K562 (cell line): ENCODE results near the gene SAP130. TPM values are rescaled to one million over a fixed set of nuclear protein-coding genes. Genes with fewer than 3 reads are reported as not detected.

Source experiments
- CBX8 ChIP-seq: fragments of 200-600 bp; sonication (generic); IDR thresholded peaks from 2 replicates; pipeline ENCODE4 v1.6.1; 2012; ENCODE audit warnings: borderline replicate concordance, mixed run types, low read depth, mild to moderate bottlenecking, moderate library complexity, mixed read lengths, low read length, control low read depth, inconsistent platforms; ENCODE audit not compliant: poor library complexity, severe bottlenecking; ENCODE audit errors: extremely low read depth
- DMBX1 ChIP-seq: fragments of 250-450 bp; sonication (Bioruptor Pico); IDR thresholded peaks from 2 replicates; pipeline ENCODE4 v1.8.0; 2022; ENCODE audit warnings: inconsistent platforms, mild to moderate bottlenecking, moderate library complexity, borderline replicate concordance
- ELF1 ChIP-seq: fragments of 200-800 bp; sonication (Bioruptor generic); IDR thresholded peaks from 2 replicates; pipeline ENCODE4 v1.6.1; 2016; ENCODE audit warnings: missing genetic modification characterization, missing compliant biosample characterization
- ESRRB ChIP-seq: fragments of 250-450 bp; sonication (Bioruptor Pico); IDR thresholded peaks from 2 replicates; pipeline ENCODE4 v1.5.0; 2020; ENCODE audit warnings: mild to moderate bottlenecking, moderate library complexity, borderline replicate concordance
- GATA2 ChIP-seq: sonication (generic); formaldehyde crosslinking; IDR thresholded peaks from 2 replicates; pipeline ENCODE4 v1.4.0; 2020; ENCODE audit warnings: mild to moderate bottlenecking, missing genetic modification reagents
- MAFK ChIP-seq: IDR thresholded peaks from 2 replicates; pipeline ENCODE4 v1.6.1; 2011; ENCODE audit warnings: low read length, improper control_type of control experiment
- MCM5 ChIP-seq: fragments of 450-650 bp; IDR thresholded peaks from 2 replicates; pipeline ENCODE4 v1.6.1; 2016; ENCODE audit warnings: low read depth
- NFIC ChIP-seq: fragments of 450-650 bp; IDR thresholded peaks from 2 replicates; pipeline ENCODE4 v1.6.1; 2017; ENCODE audit warnings: mild to moderate bottlenecking, inconsistent platforms
- NUFIP1 ChIP-seq: fragments of 450-650 bp; IDR thresholded peaks from 2 replicates; pipeline ENCODE4 v1.6.1; 2018; ENCODE audit not compliant: partially characterized antibody
- PATZ1 ChIP-seq: fragments of 250-450 bp; sonication (Bioruptor Pico); IDR thresholded peaks from 2 replicates; pipeline ENCODE4 v1.5.0; 2020; ENCODE audit warnings: mild to moderate bottlenecking, borderline replicate concordance
- PML ChIP-seq: IDR thresholded peaks from 2 replicates; pipeline ENCODE4 v1.6.1; 2012; ENCODE audit warnings: low read length, inconsistent platforms
- SP2 ChIP-seq: IDR thresholded peaks from 2 replicates; pipeline ENCODE4 v1.6.1; 2011; ENCODE audit warnings: mild to moderate bottlenecking, low read depth, low read length, moderate library complexity; ENCODE audit not compliant: poor library complexity, severe bottlenecking; ENCODE audit errors: extremely low read depth
- STAT5A ChIP-seq: IDR thresholded peaks from 2 replicates; pipeline ENCODE4 v1.6.1; 2012; ENCODE audit warnings: low read length, inconsistent platforms, borderline replicate concordance
- TAF15 ChIP-seq: fragments of 200-400 bp; formaldehyde crosslinking; IDR thresholded peaks from 2 replicates; pipeline ENCODE4 v1.6.1; 2017; ENCODE audit warnings: mild to moderate bottlenecking, low read depth, low read length, moderate library complexity
- TCF15 ChIP-seq: fragments of 250-450 bp; sonication (Bioruptor Pico); IDR thresholded peaks from 2 replicates; pipeline ENCODE4 v1.8.0; 2022; ENCODE audit warnings: moderate library complexity, mild to moderate bottlenecking, inconsistent platforms
- TEAD4 ChIP-seq, 2 experiments: sonication (generic) in 1 of 2; formaldehyde crosslinking in 1 of 2; IDR thresholded peaks; 2 replicates each; pipeline versions ENCODE4 v1.6.1 to v1.8.0; 2012 to 2022; ENCODE audit warnings: borderline replicate concordance in 1 of 2, inconsistent platforms in 1 of 2, low read length in 1 of 2, mild to moderate bottlenecking in 1 of 2, missing genetic modification reagents in 1 of 2
- XRCC3 ChIP-seq: fragments of 450-650 bp; IDR thresholded peaks from 2 replicates; pipeline ENCODE4 v1.6.1; 2017; ENCODE audit warnings: mild to moderate bottlenecking, moderate library complexity
- ZBTB5 ChIP-seq: fragments of 450-650 bp; IDR thresholded peaks from 2 replicates; pipeline ENCODE4 v1.6.1; 2017; ENCODE audit warnings: antibody characterized with exemption
- ZC3H4 ChIP-seq: sonication (generic); formaldehyde crosslinking; IDR thresholded peaks from 2 replicates; pipeline ENCODE4 v1.9.0; 2021; ENCODE audit warnings: missing genetic modification reagents, borderline replicate concordance
- ZNF408 ChIP-seq: fragments of 250-450 bp; sonication (Bioruptor Pico); IDR thresholded peaks from 2 replicates; pipeline ENCODE4 v1.4.0; 2020; ENCODE audit warnings: low read depth, mild to moderate bottlenecking, moderate library complexity
- ZNF507 ChIP-seq: conservative IDR thresholded peaks from 2 replicates; pipeline ENCODE4 v1.6.1; 2017; ENCODE audit warnings: missing genetic modification characterization, missing compliant biosample characterization
- ZNF766 ChIP-seq: fragments of 200-800 bp; sonication (Bioruptor generic); conservative IDR thresholded peaks from 2 replicates; pipeline ENCODE4 v1.6.1; 2016; ENCODE audit warnings: missing genetic modification characterization, missing compliant biosample characterization
- ZNF780A ChIP-seq: fragments of 250-450 bp; sonication (Bioruptor Pico); IDR thresholded peaks from 2 replicates; pipeline ENCODE4 v1.5.0; 2021; ENCODE audit warnings: mild to moderate bottlenecking
- polyA plus RNA-seq, 8 experiments: library from polyadenylated mRNA; depleted of rRNA in 4 of 8; stranded (reverse) in 5 of 8; unstranded in 3 of 8; fragments of >200 nt; fragmentation: Nextera tagmentation in 2 of 8; fragmentation: Illumina TruSeq in 1 of 8; extraction: Ambion mirVana in 2 of 8; extraction: Trizol in 1 of 8; gene quantifications; 2 replicates each; pipeline versions ENCODE4 v1.2.1 to v1.2.3, GENCODE V29; 2011 to 2014; ENCODE audit warnings: inconsistent platforms in 1 of 8, missing spikeins in 1 of 8
- total RNA-seq, 7 experiments: library from RNA; depleted of rRNA in 6 of 7; stranded (reverse); fragments of >200 nt in 6 of 7; fragmentation: Illumina TruSeq in 2 of 7; extraction: Trizol in 2 of 7; gene quantifications; 2 replicates each; pipeline versions ENCODE4 v1.2.1 to v1.2.3, GENCODE V29; 2011 to 2021; ENCODE audit warnings: low replicate concordance in 1 of 7
- TF ChIP-seq, protein P1 (sequence below): fragments of 450-650 bp; formaldehyde crosslinking; IDR thresholded peaks from 2 replicates; pipeline ENCODE4 v1.4.0; 2022; ENCODE audit warnings: mild to moderate bottlenecking, moderate library complexity

Gene SAP130
- total and polyA plus RNA-seq, 9 of the 15 experiments (the other 6 are each of a cell fraction or from before 2014, with no cell fraction given) = 4.5 to 33.4 (median 7.4) TPM

- no peak for TF ChIP-seq SP2
- no peak for TF ChIP-seq ZNF780A (CRISPR knock-in tag)
- no peak for TF ChIP-seq TCF15
- peak; percentile 89 for TF ChIP-seq TEAD4 (IDR thresholded peaks at IDR 0.05; ENCODE audit: low read length)
- no peak for TF ChIP-seq TEAD4 (CRISPR knock-in tag; IDR thresholded peaks at IDR 0.05; ENCODE audit: borderline replicate concordance)
- TF ChIP-seq, protein P1, sequence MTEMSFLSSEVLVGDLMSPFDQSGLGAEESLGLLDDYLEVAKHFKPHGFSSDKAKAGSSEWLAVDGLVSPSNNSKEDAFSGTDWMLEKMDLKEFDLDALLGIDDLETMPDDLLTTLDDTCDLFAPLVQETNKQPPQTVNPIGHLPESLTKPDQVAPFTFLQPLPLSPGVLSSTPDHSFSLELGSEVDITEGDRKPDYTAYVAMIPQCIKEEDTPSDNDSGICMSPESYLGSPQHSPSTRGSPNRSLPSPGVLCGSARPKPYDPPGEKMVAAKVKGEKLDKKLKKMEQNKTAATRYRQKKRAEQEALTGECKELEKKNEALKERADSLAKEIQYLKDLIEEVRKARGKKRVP = no peak
- peak; percentile 59; the same call in 1 of the 2 replicates for TF ChIP-seq ZNF766 (CRISPR knock-in tag)
- TF ChIP-seq MCM5 = no peak
- no peak for TF ChIP-seq TAF15
- no peak for TF ChIP-seq XRCC3
- no peak for TF ChIP-seq GATA2 (CRISPR knock-in tag)
- peak; percentile 58; the same call in 1 of the 2 replicates for TF ChIP-seq STAT5A
- TF ChIP-seq NFIC = peak; percentile 64
- peak; percentile 67; the same call in 1 of the 2 replicates for TF ChIP-seq PML
- TF ChIP-seq CBX8 = no peak
- no peak for TF ChIP-seq ZBTB5
- TF ChIP-seq DMBX1 = no peak
- TF ChIP-seq ZC3H4 = no peak
- TF ChIP-seq ESRRB (CRISPR knock-in tag) = no peak
- no peak for TF ChIP-seq PATZ1 (CRISPR knock-in tag)
- no peak for TF ChIP-seq ZNF408 (CRISPR knock-in tag)
- TF ChIP-seq ELF1 (tag) = no peak
- no peak for TF ChIP-seq ZNF507
- no peak for TF ChIP-seq NUFIP1
- TF ChIP-seq MAFK = no peak
Measured at GRCh38 chr2:128028668-128029054, 802 bp upstream of the SAP130 start (continued).
